OCI-LY7 (cell line): ENCODE measurements around the gene TFEC. TPM values are rescaled to one million over a fixed set of nuclear protein-coding genes. Genes with fewer than 3 reads are reported as not detected.

Experiments used
- Bru-seq: library from RNA; stranded (reverse); fragments of 400-500 nt; gene quantifications from one replicate; lab custom pipeline; 2021; lab: Mats Ljungman, UMichigan
- BruChase-seq, 2 experiments: library from RNA; stranded (reverse); fragments of 400-500 nt; gene quantifications; one replicate each; lab custom pipeline; 2021; lab: Mats Ljungman, UMichigan
- BruUV-seq: library from RNA; stranded (reverse); fragments of 400-500 nt; replicated peaks from 2 replicates; lab custom pipeline; 2021; lab: Mats Ljungman, UMichigan
- CTCF ChIA-PET: fragments of 300-600 bp; sonication (Branson Sonifier 250); formaldehyde crosslinking; loops from one replicate; lab custom pipeline; 2022; ENCODE audit warnings: antibody characterized with exemption; ENCODE audit not compliant: unreplicated experiment; lab: Charles Lee
- POLR2A ChIA-PET: fragments of 300-600 bp; sonication (Branson Sonifier 250); formaldehyde crosslinking; loops from one replicate; lab custom pipeline; 2022; ENCODE audit warnings: antibody characterized with exemption; lab: Charles Lee
- DNase-seq: peaks from one replicate; pipeline ENCODE4 v3.0.0-alpha.2; 2015; ENCODE audit warnings: low spot score
- H2AFZ ChIP-seq: fragments of 200-600 bp; sonication (generic), shearing (Covaris generic); 2 replicates; pipeline ENCODE4 v1.6.1; 2014; ENCODE audit warnings: mild to moderate bottlenecking, antibody characterized with exemption, low read length, moderate library complexity
- H3K27ac ChIP-seq: fragments of 200-600 bp; sonication (generic); 2 replicates; pipeline ENCODE4 v1.5.1; 2014; ENCODE audit warnings: mixed run types, low read depth, mild to moderate bottlenecking, moderate library complexity, low read length, inconsistent platforms; ENCODE audit not compliant: poor library complexity, severe bottlenecking
- H3K36me3 ChIP-seq: fragments of 200-600 bp; sonication (generic); 2 replicates; pipeline ENCODE4 v1.6.1; 2014; ENCODE audit warnings: mild to moderate bottlenecking, antibody characterized with exemption, low read length, moderate library complexity, mixed read lengths; ENCODE audit not compliant: insufficient read depth
- H3K4me1 ChIP-seq: fragments of 200-600 bp; sonication (generic); 2 replicates; pipeline ENCODE4 v1.5.1; 2014; ENCODE audit warnings: mild to moderate bottlenecking, low read length; ENCODE audit not compliant: insufficient read depth, poor library complexity, severe bottlenecking
- H3K4me2 ChIP-seq: fragments of 200-600 bp; sonication (generic); 2 replicates; pipeline ENCODE4 v1.6.1; 2014; ENCODE audit warnings: mild to moderate bottlenecking, low read length
- H3K4me3 ChIP-seq: fragments of 200-600 bp; sonication (generic); 2 replicates; pipeline ENCODE4 v1.5.1; 2014; ENCODE audit warnings: mild to moderate bottlenecking, low read depth, low read length; ENCODE audit not compliant: poor library complexity, severe bottlenecking
- H3K79me2 ChIP-seq: fragments of 200-600 bp; sonication (generic); 2 replicates; pipeline ENCODE4 v1.6.1; 2016; ENCODE audit warnings: low read depth, mild to moderate bottlenecking, low read length, moderate library complexity, mixed read lengths; ENCODE audit not compliant: insufficient read depth
- H3K9me2 ChIP-seq: fragments of 200-600 bp; sonication (generic); 2 replicates; pipeline ENCODE4 v1.6.1; 2016; ENCODE audit warnings: mild to moderate bottlenecking, low read length, mixed read lengths; ENCODE audit not compliant: insufficient read depth
- H3K9me3 ChIP-seq: fragments of 200-600 bp; sonication (generic); 2 replicates; pipeline ENCODE4 v1.6.1; 2014; ENCODE audit warnings: mild to moderate bottlenecking, mixed run types, low read length, mixed read lengths
- H4K20me1 ChIP-seq: fragments of 200-600 bp; sonication (generic); 2 replicates; pipeline ENCODE4 v1.6.1; 2014; ENCODE audit warnings: mild to moderate bottlenecking, antibody characterized with exemption, low read length, moderate library complexity, mixed read lengths; ENCODE audit not compliant: insufficient read depth
- CTCF ChIP-seq: fragments of 200-600 bp; sonication (generic); conservative IDR thresholded peaks from 2 replicates; pipeline ENCODE4 v1.5.1; 2014; ENCODE audit warnings: mild to moderate bottlenecking, antibody characterized with exemption, low read length, moderate library complexity, mixed read lengths
- EZH2phosphoT487 ChIP-seq: fragments of 200-600 bp; sonication (generic); IDR thresholded peaks from 2 replicates; pipeline ENCODE4 v1.6.1; 2018; ENCODE audit warnings: low read depth, borderline replicate concordance, mild to moderate bottlenecking, mixed run types, antibody characterized with exemption, low read length, moderate library complexity, mixed read lengths
- intact Hi-C: fragments of 100-400 bp; cut with micrococcal nuclease; formaldehyde crosslinking; loops from one replicate; pipeline ENCODE4 v1.10.0; 2022; ENCODE audit not compliant: unreplicated experiment
- long read RNA-seq: library from polyadenylated mRNA; stranded (forward); transcript quantifications from one replicate; pipeline ENCODE4 v2.0.0, GENCODE V29; 2022
- total RNA-seq, 2 experiments: library from RNA; depleted of rRNA in 1 of 2; stranded (reverse); fragments of >200 nt in 1 of 2; shearing (Covaris generic) in 1 of 2; gene quantifications; 2 replicates each; pipeline ENCODE4 v1.2.3, GENCODE V29; 2014 to 2022

Gene TFEC
- total RNA-seq (2014; rRNA removed; shearing (Covaris generic)): not detected in 2 replicates
- 1.5 and 2.2 TPM in 2 replicates for total RNA-seq (2022)
- percentile 39 among the genes with signal in this experiment for Bru-seq, nascent RNA
- percentile 28 among the genes with signal in this experiment for BruChase-seq, experiment 1, labeled RNA remaining after a 6-hour chase
- BruChase-seq, experiment 2, labeled RNA remaining after a 2-hour chase: percentile 36 among the genes with signal in this experiment
- long read RNA-seq: 0 reads

GRCh38 chr7:116030651-116031276 is at the start of gene TFEC:
Gene TFEC, minus strand, starts transcription at chr7:116030763. Its CDS starts 46,322 bp downstream, at chr7:115984441.
- no peaks in the 10 kb centered on the region for H4K20me1 ChIP-seq
- no peak within 1 kb of the TSS for H2AFZ ChIP-seq
- TF ChIP-seq EZH2phosphoT487 (no peak), CTCF (no peak)
- no peaks in the 10 kb centered on the region for H3K9me2 ChIP-seq
- intact Hi-C loops: no loop called here
- no peaks in the 10 kb centered on the region for H3K9me3 ChIP-seq
- ChIA-PET CTCF (no interaction called here), POLR2A (interaction anchor here (0.9 kb wide), 2 partner anchors 11 to 12 kb away, joined by 3 read pairs; no protein-coding TSS in a partner anchor)
- H3K4me1 ChIP-seq: no peaks in the 10 kb centered on the region
- H3K36me3 ChIP-seq: no peaks in the 10 kb centered on the region
- H3K79me2 ChIP-seq: no peaks in the 10 kb centered on the region
- no peak for DNase-seq
- no peak within 1 kb of the TSS for H3K4me2 ChIP-seq
- H3K27ac ChIP-seq: no peak within 1 kb of the TSS
- BruUV-seq: no TSS peak
- no peak within 1 kb of the TSS for H3K4me3 ChIP-seq

- Histone ChIP-seq H3K36me3 (no peaks in the 10 kb centered on the region), H3K4me1 (no peaks in the 10 kb centered on the region), H4K20me1 (no peaks in the 10 kb centered on the region), H3K4me2 (no peak overlapping the region), H3K79me2 (no peaks in the 10 kb centered on the region), H3K27ac (no peak overlapping the region), H3K9me3 (no peaks in the 10 kb centered on the region), H2AFZ (no peak overlapping the region), H3K4me3 (no peak overlapping the region), H3K9me2 (no peaks in the 10 kb centered on the region)
- ChIA-PET POLR2A (no interaction called here), CTCF (no interaction called here)
- intact Hi-C loops: no loop called here
- no peak for TF ChIP-seq EZH2phosphoT487
- no peak for TF ChIP-seq CTCF
- no peak for DNase-seq
- no TSS peak for BruUV-seq
Observed at GRCh38 chr7:116075351-116076145, 45.0 kb upstream of the TFEC start.
